ENCODE results near the gene TTC23. TPM values are rescaled to one million over a fixed set of nuclear protein-coding genes. Genes with fewer than 3 reads are reported as not detected.

TTC23 gene
- total RNA-seq, 2 donors from 2014 or later, result 6.2 to 26.4 TPM

DNA sequence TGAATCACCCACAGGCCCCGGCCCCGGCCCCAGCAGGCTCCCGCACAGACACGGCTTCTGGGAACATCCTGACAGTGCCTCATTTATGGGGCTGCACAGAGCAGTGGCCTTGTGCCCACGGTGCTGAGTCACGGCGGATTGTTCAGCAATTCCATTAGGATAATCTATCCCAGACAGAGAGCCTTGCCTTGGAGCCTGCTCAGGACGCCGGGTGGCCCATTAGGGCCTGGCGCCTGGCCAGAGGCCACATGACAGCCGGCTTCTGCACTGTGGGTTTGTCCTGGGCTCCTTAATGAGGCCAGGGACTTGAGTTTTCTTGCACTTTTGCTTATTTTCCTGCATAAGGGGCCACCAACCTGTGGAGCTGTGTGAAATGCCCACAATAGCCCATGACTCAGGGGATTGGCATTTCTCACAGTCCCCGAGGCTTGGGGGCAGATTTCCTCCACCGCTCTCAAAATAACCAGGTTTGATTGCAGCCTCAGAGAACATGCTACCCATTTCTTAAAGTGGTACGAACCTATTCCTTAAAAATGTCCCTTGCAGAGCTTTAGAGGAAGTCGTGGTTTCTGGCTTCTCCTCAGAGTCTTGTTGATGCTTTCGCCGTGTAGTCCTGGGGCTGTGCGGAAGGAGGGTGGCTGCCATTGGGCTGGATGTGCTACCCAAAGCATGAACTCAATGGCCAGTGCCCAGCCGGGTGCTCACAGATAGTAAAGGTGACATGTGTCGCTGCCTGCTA lies 125.5 kb downstream of the TTC23 start:
- ATAC-seq, result peak; percentile 88
- no peaks in the 10 kb centered on the region for H3K9me3 ChIP-seq
- peaks cover 14% of the 10 kb centered on the region for H3K4me1 ChIP-seq
- intact Hi-C loops (cut with DNase I), result no loop called here
- H3K36me3 ChIP-seq (replicated peaks in 1 of 2; ENCODE audit: insufficient read depth in 1 of 2, low read depth in 2 of 2), result no peaks in the 10 kb centered on the region
- peak overlapping the region; percentile 14 to 62 (median 52) for H3K27ac ChIP-seq
- TF ChIP-seq POLR2A (IDR thresholded peaks at IDR 0.05), result peak in 1 of 3 donors; percentile 19
- TF ChIP-seq, protein P1, sequence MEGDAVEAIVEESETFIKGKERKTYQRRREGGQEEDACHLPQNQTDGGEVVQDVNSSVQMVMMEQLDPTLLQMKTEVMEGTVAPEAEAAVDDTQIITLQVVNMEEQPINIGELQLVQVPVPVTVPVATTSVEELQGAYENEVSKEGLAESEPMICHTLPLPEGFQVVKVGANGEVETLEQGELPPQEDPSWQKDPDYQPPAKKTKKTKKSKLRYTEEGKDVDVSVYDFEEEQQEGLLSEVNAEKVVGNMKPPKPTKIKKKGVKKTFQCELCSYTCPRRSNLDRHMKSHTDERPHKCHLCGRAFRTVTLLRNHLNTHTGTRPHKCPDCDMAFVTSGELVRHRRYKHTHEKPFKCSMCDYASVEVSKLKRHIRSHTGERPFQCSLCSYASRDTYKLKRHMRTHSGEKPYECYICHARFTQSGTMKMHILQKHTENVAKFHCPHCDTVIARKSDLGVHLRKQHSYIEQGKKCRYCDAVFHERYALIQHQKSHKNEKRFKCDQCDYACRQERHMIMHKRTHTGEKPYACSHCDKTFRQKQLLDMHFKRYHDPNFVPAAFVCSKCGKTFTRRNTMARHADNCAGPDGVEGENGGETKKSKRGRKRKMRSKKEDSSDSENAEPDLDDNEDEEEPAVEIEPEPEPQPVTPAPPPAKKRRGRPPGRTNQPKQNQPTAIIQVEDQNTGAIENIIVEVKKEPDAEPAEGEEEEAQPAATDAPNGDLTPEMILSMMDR (IDR thresholded peaks at IDR 0.05), result no peak
- H3K4me3 ChIP-seq, result no peak overlapping the region
- 33 to 37% methylated on average over 10 to 20 of the region's 20 CpGs for WGBS, 2 donors
- H3K27me3 ChIP-seq, result no peaks in the 10 kb centered on the region
- DNase-seq, result peak; percentile 64 to 85 (median 76)

DNA sequence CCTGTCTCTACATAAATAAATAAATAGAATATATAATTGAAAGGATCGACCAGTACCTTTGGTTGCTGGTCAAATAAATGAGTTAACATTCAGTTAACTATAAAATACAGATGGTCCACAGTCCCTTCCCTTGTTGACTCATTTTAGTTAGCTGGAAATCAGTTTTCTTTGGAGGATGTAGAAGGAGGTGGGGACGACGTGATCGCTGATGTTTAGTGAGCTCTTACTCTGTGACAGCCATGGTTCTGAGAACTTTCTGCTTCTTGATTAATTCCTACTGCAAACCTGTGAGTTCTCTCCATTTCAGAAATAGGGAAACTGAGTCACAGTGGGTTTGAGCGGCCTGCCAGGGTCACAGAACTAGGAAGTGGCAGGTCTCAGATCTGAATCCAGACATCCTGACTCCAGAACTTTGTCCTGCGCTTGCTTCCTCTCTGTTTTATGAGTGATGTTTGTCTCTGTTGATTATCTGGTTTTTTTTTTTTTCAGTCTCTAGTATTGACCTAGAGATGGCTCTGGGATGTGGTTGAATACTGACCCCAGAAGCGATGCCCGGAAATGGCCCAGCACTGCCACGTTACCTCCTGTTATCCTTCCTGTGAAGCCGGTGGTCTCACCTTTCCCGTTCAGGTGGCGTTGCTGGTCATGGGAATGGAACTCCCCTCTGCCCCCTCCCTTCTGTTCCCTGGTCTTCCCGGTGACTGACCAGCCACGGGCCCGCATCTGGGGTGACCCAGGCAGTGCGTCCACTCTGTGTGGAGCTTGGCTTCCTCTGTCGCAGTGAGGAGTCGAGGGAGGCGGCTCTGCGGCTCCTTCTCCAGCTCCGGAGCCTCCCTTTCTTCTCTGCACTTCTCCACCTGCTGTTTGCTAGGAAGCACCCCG lies 126.3 kb downstream of the TTC23 start:
- TF ChIP-seq, protein P1 (IDR thresholded peaks at IDR 0.05), result no peak
- no peak for TF ChIP-seq POLR2A (IDR thresholded peaks at IDR 0.05)
- DNase-seq (no peak), ATAC-seq (peak; percentile 24)
- H3K27ac ChIP-seq, result peak overlapping the region; percentile 14 to 62 (median 52)
- no peaks in the 10 kb centered on the region for H3K36me3 ChIP-seq (replicated peaks in 1 of 2; ENCODE audit: insufficient read depth in 1 of 2, low read depth in 2 of 2)
- H3K9me3 ChIP-seq, result no peaks in the 10 kb centered on the region
- intact Hi-C loops (cut with DNase I), result no loop called here
- no peaks in the 10 kb centered on the region for H3K27me3 ChIP-seq
- H3K4me1 ChIP-seq, result peaks cover 14% of the 10 kb centered on the region
- WGBS, 2 donors, result 72 to 77% methylated on average over 22 of the region's 22 CpGs
- no peak overlapping the region for H3K4me3 ChIP-seq

DNA sequence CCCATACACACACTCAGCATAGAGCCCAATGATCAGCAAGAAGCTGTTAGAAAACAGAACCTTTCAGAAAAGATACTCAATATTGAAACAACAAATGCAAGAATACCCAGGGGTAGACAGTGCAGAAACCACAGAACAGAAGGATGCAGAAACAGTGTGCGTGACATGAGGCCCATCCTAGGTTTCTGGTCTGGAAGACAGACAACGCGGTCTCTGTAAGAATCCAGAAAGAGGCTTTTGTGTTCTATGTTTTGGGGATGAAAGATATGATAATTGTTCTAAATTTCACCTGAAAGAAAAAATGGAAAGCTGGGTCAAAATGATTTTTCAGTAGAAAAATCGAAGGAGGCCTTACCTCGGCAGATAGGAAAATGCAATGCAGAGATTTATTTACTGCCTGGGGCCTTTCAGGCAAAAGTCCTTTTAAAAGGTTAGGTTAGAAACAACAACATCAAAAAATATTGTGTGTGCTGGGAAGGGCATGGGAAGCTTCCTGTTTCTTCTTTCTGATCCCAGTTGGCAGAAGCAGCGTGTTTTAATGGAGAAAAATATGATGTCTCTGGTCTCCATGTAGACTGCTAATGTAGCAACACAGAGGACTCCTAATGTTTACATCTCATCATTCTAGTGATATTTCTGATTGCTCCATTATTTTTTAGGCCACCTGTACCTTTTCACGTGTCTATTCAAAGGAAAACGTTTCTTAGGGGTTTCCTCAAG lies 127.5 kb downstream of the TTC23 start:
- H3K4me1 ChIP-seq, result peaks cover 14% of the 10 kb centered on the region
- H3K9me3 ChIP-seq, result no peaks in the 10 kb centered on the region
- TF ChIP-seq, protein P1 (IDR thresholded peaks at IDR 0.05), result no peak
- TF ChIP-seq POLR2A (IDR thresholded peaks at IDR 0.05), result no peak
- intact Hi-C loops (cut with DNase I), result no loop called here
- no peak overlapping the region for H3K4me3 ChIP-seq
- WGBS, 2 donors, result 73 to 79% methylated on average over 8 of the region's 8 CpGs
- DNase-seq (no peak), ATAC-seq (no peak)
- H3K36me3 ChIP-seq (replicated peaks in 1 of 2; ENCODE audit: insufficient read depth in 1 of 2, low read depth in 2 of 2), result no peaks in the 10 kb centered on the region
- no peaks in the 10 kb centered on the region for H3K27me3 ChIP-seq
- H3K27ac ChIP-seq, result no peak overlapping the region

DNA sequence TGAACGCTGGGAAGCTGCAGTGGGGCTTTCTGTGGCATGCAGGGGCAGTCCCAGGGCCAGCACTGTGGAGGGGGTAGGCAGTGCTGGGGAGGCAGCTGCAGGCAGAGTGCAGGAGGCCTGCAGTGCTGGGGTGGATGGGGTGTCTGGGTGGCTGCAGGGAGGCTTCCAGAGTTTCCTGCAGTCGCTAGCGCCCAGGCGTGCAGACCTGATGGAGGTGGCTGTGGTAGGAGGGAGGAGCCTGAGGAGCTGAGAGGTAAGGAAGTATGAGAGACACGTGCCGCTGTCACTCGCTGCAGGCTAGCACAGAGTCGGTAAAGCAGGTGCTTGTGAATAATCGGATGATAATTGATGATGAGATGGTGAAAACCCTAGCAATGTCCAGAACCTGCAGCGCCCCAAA lies 128.2 kb downstream of the TTC23 start:
- H3K27ac ChIP-seq, result no peak overlapping the region

More for the DNA sequence above, 128.2 kb downstream of the TTC23 start:
- H3K4me3 ChIP-seq, result no peak overlapping the region
- intact Hi-C loops (cut with DNase I), result no loop called here
- no peaks in the 10 kb centered on the region for H3K36me3 ChIP-seq (replicated peaks in 1 of 2; ENCODE audit: insufficient read depth in 1 of 2, low read depth in 2 of 2)
- TF ChIP-seq, protein P1 (IDR thresholded peaks at IDR 0.05), result no peak
- TF ChIP-seq POLR2A (IDR thresholded peaks at IDR 0.05), result no peak
- peaks cover 14% of the 10 kb centered on the region for H3K4me1 ChIP-seq
- ATAC-seq (no peak), DNase-seq (no peak)
- WGBS, 2 donors, result 85 to 87% methylated on average over 10 of the region's 10 CpGs
- no peaks in the 10 kb centered on the region for H3K9me3 ChIP-seq
- no peaks in the 10 kb centered on the region for H3K27me3 ChIP-seq
